Activated CD8-positive, alpha-beta memory T cell treated with anti-CD3 and anti-CD28 coated beads, Interleukin-2, amount 50 U/mL, for 1 hour (primary cell): Measurements from ENCODE around the gene CD4.
"Not testable (repeated sequence)": the region's sequence is repeated elsewhere in the genome, so short reads cannot be mapped to it uniquely, and the experiment has no call there.

ENCODE experiments used
- DNase-seq: peaks from one replicate; pipeline ENCODE4 v3.0.0-alpha.2; 2020; ENCODE audit errors: extremely low read depth

The CD4 gene

GRCh38 chr12:6845395-6845794 is 56.1 kb downstream of the CD4 start:
- DNase-seq = no peak

- no peak for DNase-seq
Observed at GRCh38 chr12:6846316-6846869, 57.1 kb downstream of the CD4 start.

- no peak for DNase-seq
Observed at GRCh38 chr12:6847676-6848075, 58.3 kb downstream of the CD4 start.

GRCh38 chr12:6849427-6849826 is 60.1 kb downstream of the CD4 start:
- no peak for DNase-seq

GRCh38 chr12:6849976-6850560 is 60.7 kb downstream of the CD4 start:
- DNase-seq = no peak

- no peak for DNase-seq
Observed at GRCh38 chr12:6850796-6851152, 61.4 kb downstream of the CD4 start.

GRCh38 chr12:6851153-6851920 is 62.0 kb downstream of the CD4 start, which contains the start of gene CDCA3:
CDCA3 (minus strand) TSS chr12:6851286; CDS start chr12:6850952, 334 bp downstream.
- peak; percentile 86 for DNase-seq

GRCh38 chr12:6851921-6852650 is 62.8 kb downstream of the CD4 start, which contains the start of gene USP5:
USP5 (plus strand) TSS chr12:6852150; CDS start chr12:6852180, 30 bp downstream.
- DNase-seq = peak; percentile 94

GRCh38 chr12:6852651-6853354 is 63.5 kb downstream of the CD4 start:
- no peak for DNase-seq

GRCh38 chr12:6853626-6854025 is 64.3 kb downstream of the CD4 start:
- DNase-seq = no peak

- no peak for DNase-seq
Observed at GRCh38 chr12:6854036-6854435, 64.7 kb downstream of the CD4 start.

- DNase-seq = no peak
Observed at GRCh38 chr12:6855322-6855721, 66.0 kb downstream of the CD4 start.

- DNase-seq = no peak
Observed at GRCh38 chr12:6858799-6859198, 69.5 kb downstream of the CD4 start.

- no peak for DNase-seq
Observed at GRCh38 chr12:6860116-6860515, 70.8 kb downstream of the CD4 start.

- DNase-seq = no peak
Observed at GRCh38 chr12:6860942-6861341, 71.6 kb downstream of the CD4 start.

GRCh38 chr12:6861391-6861790 is 72.1 kb downstream of the CD4 start:
- DNase-seq = no peak

- no peak for DNase-seq
Observed at GRCh38 chr12:6863033-6863432, 73.7 kb downstream of the CD4 start.

GRCh38 chr12:6863586-6864321 is 74.4 kb downstream of the CD4 start:
- DNase-seq = no peak

GRCh38 chr12:6865307-6865706 is 76.0 kb downstream of the CD4 start:
- not testable (repeated sequence) for DNase-seq

- DNase-seq = no peak
Observed at GRCh38 chr12:6866163-6866919, 77.0 kb downstream of the CD4 start.
